ENCODE results near the gene APBA1. TPM values are rescaled to one million over a fixed set of nuclear protein-coding genes. Genes with fewer than 3 reads are reported as not detected.

APBA1 gene
- total RNA-seq, result 51.3 TPM

GRCh38 chr9:69671879-69672595, at the start of gene APBA1:
Gene APBA1 (minus strand): TSS chr9:69672371.

Other genes starting within 250 kb of the APBA1 start
- 99.5 TPM for gene PTAR1, start 87.6 kb upstream of the APBA1 start, total RNA-seq
- gene CFAP95, start 148.4 kb upstream of the APBA1 start, total RNA-seq, result not detected

Measured in parietal lobe (tissue), 1 donor.